CD4-positive, CD25-positive, alpha-beta regulatory T cell (primary cell): ENCODE data around the gene TINAG. TPM values are rescaled to one million over a fixed set of nuclear protein-coding genes. Genes with fewer than 3 reads are reported as not detected.

Source experiments
- ATAC-seq, 2 donors: fragments of 150-1000 bp; cut with Tn5 transposase; one replicate each; pipeline ENCODE4 v1.10.0; 2021; ENCODE audit warnings: low read depth in 2 of 2, moderate number of reproducible peaks in 2 of 2, moderate library complexity in 1 of 2
- DNase-seq, 3 donors: peaks; one replicate each; pipeline versions ENCODE4 v3.0.0 to v3.0.0-alpha.2; 2012 to 2022; ENCODE audit warnings: mixed read lengths in 1 of 3
- H3K27ac ChIP-seq: one replicate; pipeline ENCODE4 v1.7.0; 2013; ENCODE audit warnings: mild to moderate bottlenecking, low read length; ENCODE audit not compliant: insufficient read depth, poor library complexity, severe bottlenecking
- H3K27me3 ChIP-seq: one replicate; pipeline ENCODE4 v1.7.0; 2013; ENCODE audit warnings: low read length; ENCODE audit not compliant: control insufficient read depth, insufficient read depth
- H3K36me3 ChIP-seq: one replicate; pipeline ENCODE4 v1.7.0; 2013; ENCODE audit warnings: mild to moderate bottlenecking, low read length, moderate library complexity; ENCODE audit not compliant: control insufficient read depth, insufficient read depth
- H3K4me1 ChIP-seq: 2 replicates; pipeline ENCODE4 v1.7.0; 2013; ENCODE audit warnings: mild to moderate bottlenecking, low read length; ENCODE audit not compliant: insufficient read depth, control insufficient read depth, poor library complexity, severe bottlenecking
- H3K4me3 ChIP-seq: one replicate; pipeline ENCODE4 v1.7.0; 2013; ENCODE audit warnings: low read depth, mild to moderate bottlenecking, low read length, moderate library complexity
- H3K9me3 ChIP-seq, 2 experiments: 1 replicate in 1 of 2; 2 replicates in 1 of 2; pipeline ENCODE4 v1.7.0; 2013; ENCODE audit warnings: low read length in 2 of 2, mild to moderate bottlenecking in 1 of 2, moderate library complexity in 1 of 2; ENCODE audit not compliant: control insufficient read depth in 2 of 2
- H3K27ac Mint-ChIP-seq, 3 donors: one replicate each; pipeline ENCODE4 v1.8.0; 2020 to 2022; ENCODE audit warnings: mild to moderate bottlenecking in 3 of 3, mixed read lengths in 3 of 3, moderate library complexity in 2 of 3
- H3K27me3 Mint-ChIP-seq: one replicate; pipeline ENCODE4 v1.8.0; 2022; ENCODE audit warnings: mild to moderate bottlenecking, mixed read lengths
- H3K36me3 Mint-ChIP-seq: one replicate; pipeline ENCODE4 v1.8.0; 2020; ENCODE audit warnings: mixed read lengths
- H3K4me1 Mint-ChIP-seq, 4 donors: one replicate each; pipeline ENCODE4 v1.8.0; 2020 to 2022; ENCODE audit warnings: mixed read lengths in 4 of 4, mild to moderate bottlenecking in 1 of 4
- H3K4me3 Mint-ChIP-seq, 4 donors: one replicate each; pipeline ENCODE4 v1.8.0; 2020 to 2022; ENCODE audit warnings: mild to moderate bottlenecking in 4 of 4, mixed read lengths in 4 of 4, moderate library complexity in 3 of 4
- H3K9me3 Mint-ChIP-seq, 7 donors: one replicate each; pipeline ENCODE4 v1.8.0; 2020 to 2022; ENCODE audit warnings: mixed read lengths in 7 of 7, mild to moderate bottlenecking in 3 of 7, moderate library complexity in 2 of 7
- polyA plus RNA-seq, 4 donors: library from polyadenylated mRNA; unstranded; fragments of 300-500 nt; fragmentation: Illumina TruSeq; gene quantifications; one replicate each; pipeline ENCODE4 v1.2.3, GENCODE V29; 2021
- total RNA-seq: library from RNA; stranded (reverse); gene quantifications from one replicate; pipeline ENCODE4 v1.2.3, GENCODE V29; 2022

Gene TINAG
- total and polyA plus RNA-seq, 5 donors from 2014 or later: not detected

GRCh38 chr6:54403096-54403495 is 94.9 kb downstream of the TINAG start:
- Mint-ChIP-seq H3K9me3 (peaks cover 0 to 10% (median 2%) of the 10 kb centered on the region in 7 donors), H3K27me3 (no peaks in the 10 kb centered on the region), H3K4me1 (no peaks in the 10 kb centered on the region), H3K4me3 (no peak overlapping the region), H3K27ac (no peak overlapping the region), H3K36me3 (no peaks in the 10 kb centered on the region)
- ATAC-seq: no peak
- Histone ChIP-seq H3K27me3 (no peaks in the 10 kb centered on the region), H3K4me3 (no peak overlapping the region), H3K36me3 (no peaks in the 10 kb centered on the region), H3K4me1 (no peaks in the 10 kb centered on the region), H3K27ac (no peak overlapping the region), H3K9me3 (no peaks in the 10 kb centered on the region)
- DNase-seq: no peak

GRCh38 chr6:54404791-54405190 is 96.5 kb downstream of the TINAG start:
- no peak overlapping the region for H3K4me3 Mint-ChIP-seq
- no peak for DNase-seq

GRCh38 chr6:54411767-54412166 is 103.5 kb downstream of the TINAG start:
- Histone ChIP-seq H3K4me1 (no peaks in the 10 kb centered on the region), H3K27ac (no peak overlapping the region)
- no peak for ATAC-seq

More at GRCh38 chr6:54404791-54405190, 96.5 kb downstream of the TINAG start:
- Histone ChIP-seq H3K4me3 (no peak overlapping the region), H3K27me3 (no peaks in the 10 kb centered on the region), H3K36me3 (no peaks in the 10 kb centered on the region), H3K27ac (no peak overlapping the region), H3K4me1 (no peaks in the 10 kb centered on the region), H3K9me3 (no peaks in the 10 kb centered on the region)
- H3K36me3 Mint-ChIP-seq: no peaks in the 10 kb centered on the region
- H3K27ac Mint-ChIP-seq: no peak overlapping the region
- H3K9me3 Mint-ChIP-seq: peaks cover 0 to 15% (median 5%) of the 10 kb centered on the region in 7 donors
- no peaks in the 10 kb centered on the region for H3K27me3 Mint-ChIP-seq
- no peaks in the 10 kb centered on the region for H3K4me1 Mint-ChIP-seq
- ATAC-seq: no peak

GRCh38 chr6:54415517-54415916 is 107.3 kb downstream of the TINAG start:
- no peaks in the 10 kb centered on the region for H3K36me3 ChIP-seq
- no peaks in the 10 kb centered on the region for H3K4me1 Mint-ChIP-seq
- no peak for DNase-seq

More at GRCh38 chr6:54411767-54412166, 103.5 kb downstream of the TINAG start:
- Mint-ChIP-seq H3K36me3 (no peaks in the 10 kb centered on the region), H3K27ac (no peak overlapping the region), H3K9me3 (peaks cover 0 to 9% (median 4%) of the 10 kb centered on the region in 7 donors), H3K4me1 (no peaks in the 10 kb centered on the region), H3K4me3 (no peak overlapping the region), H3K27me3 (no peaks in the 10 kb centered on the region)
- Histone ChIP-seq H3K27me3 (no peaks in the 10 kb centered on the region), H3K9me3 (peaks cover 0 to 3% of the 10 kb centered on the region in 2 experiments), H3K4me3 (no peak overlapping the region), H3K36me3 (no peaks in the 10 kb centered on the region)
- no peak for DNase-seq

GRCh38 chr6:54419885-54420284 is 111.6 kb downstream of the TINAG start:
- no peak overlapping the region for H3K27ac ChIP-seq
- H3K36me3 Mint-ChIP-seq: no peaks in the 10 kb centered on the region

More at GRCh38 chr6:54415517-54415916, 107.3 kb downstream of the TINAG start:
- Histone ChIP-seq H3K9me3 (peaks cover 0 to 3% of the 10 kb centered on the region in 2 experiments), H3K4me1 (no peaks in the 10 kb centered on the region), H3K27ac (no peak overlapping the region), H3K4me3 (no peak overlapping the region), H3K27me3 (no peaks in the 10 kb centered on the region)
- Mint-ChIP-seq H3K4me3 (no peak overlapping the region), H3K36me3 (no peaks in the 10 kb centered on the region), H3K27ac (no peak overlapping the region), H3K27me3 (no peaks in the 10 kb centered on the region), H3K9me3 (peaks cover 2 to 7% (median 4%) of the 10 kb centered on the region in 7 donors)
- ATAC-seq: no peak

GRCh38 chr6:54426995-54427394 is 118.8 kb downstream of the TINAG start:
- Mint-ChIP-seq H3K27me3 (no peaks in the 10 kb centered on the region), H3K9me3 (peaks cover 0 to 15% (median 4%) of the 10 kb centered on the region in 7 donors), H3K4me3 (no peak overlapping the region), H3K4me1 (no peaks in the 10 kb centered on the region), H3K36me3 (no peaks in the 10 kb centered on the region), H3K27ac (no peak overlapping the region)
- Histone ChIP-seq H3K27ac (no peak overlapping the region), H3K9me3 (no peaks in the 10 kb centered on the region), H3K36me3 (no peaks in the 10 kb centered on the region), H3K4me1 (no peaks in the 10 kb centered on the region), H3K27me3 (no peaks in the 10 kb centered on the region), H3K4me3 (no peak overlapping the region)
- DNase-seq (no peak), ATAC-seq (no peak)

More at GRCh38 chr6:54419885-54420284, 111.6 kb downstream of the TINAG start:
- no peak overlapping the region for H3K4me3 ChIP-seq
- no peaks in the 10 kb centered on the region for H3K36me3 ChIP-seq
- Mint-ChIP-seq H3K4me1 (no peaks in the 10 kb centered on the region), H3K9me3 (peaks cover 0 to 11% (median 6%) of the 10 kb centered on the region in 7 donors), H3K27me3 (no peaks in the 10 kb centered on the region), H3K27ac (no peak overlapping the region), H3K4me3 (no peak overlapping the region)
- H3K27me3 ChIP-seq: no peaks in the 10 kb centered on the region
- ATAC-seq (no peak), DNase-seq (no peak)
- no peaks in the 10 kb centered on the region for H3K4me1 ChIP-seq
- no peaks in the 10 kb centered on the region for H3K9me3 ChIP-seq

- no peaks in the 10 kb centered on the region for H3K4me1 Mint-ChIP-seq
- no peaks in the 10 kb centered on the region for H3K27me3 Mint-ChIP-seq
- DNase-seq: no peak
- no peaks in the 10 kb centered on the region for H3K36me3 ChIP-seq
- no peaks in the 10 kb centered on the region for H3K27me3 ChIP-seq
- H3K36me3 Mint-ChIP-seq: no peaks in the 10 kb centered on the region
- no peak overlapping the region for H3K4me3 ChIP-seq
- H3K27ac Mint-ChIP-seq: no peak overlapping the region
- no peak overlapping the region for H3K4me3 Mint-ChIP-seq
- ATAC-seq: no peak
- no peaks in the 10 kb centered on the region for H3K9me3 ChIP-seq
- H3K9me3 Mint-ChIP-seq: peaks cover 0 to 14% (median 3%) of the 10 kb centered on the region in 7 donors
- H3K27ac ChIP-seq: no peak overlapping the region
- no peaks in the 10 kb centered on the region for H3K4me1 ChIP-seq
Measured at GRCh38 chr6:54427396-54427937, 119.2 kb downstream of the TINAG start.

- H3K9me3 ChIP-seq: no peaks in the 10 kb centered on the region
- no peak overlapping the region for H3K27ac Mint-ChIP-seq
- no peak overlapping the region for H3K4me3 ChIP-seq
- H3K9me3 Mint-ChIP-seq: peaks cover 0 to 9% (median 5%) of the 10 kb centered on the region in 7 donors
- no peaks in the 10 kb centered on the region for H3K36me3 Mint-ChIP-seq
- no peaks in the 10 kb centered on the region for H3K27me3 ChIP-seq
- H3K4me1 Mint-ChIP-seq: no peaks in the 10 kb centered on the region
- H3K36me3 ChIP-seq: no peaks in the 10 kb centered on the region
- ATAC-seq: no peak
- DNase-seq: no peak
- no peak overlapping the region for H3K27ac ChIP-seq
- no peaks in the 10 kb centered on the region for H3K4me1 ChIP-seq
- H3K27me3 Mint-ChIP-seq: no peaks in the 10 kb centered on the region
- H3K4me3 Mint-ChIP-seq: no peak overlapping the region
Measured at GRCh38 chr6:54428431-54428830, 120.2 kb downstream of the TINAG start.
